HepG2 (cell line): ENCODE data around the gene ADAMTS12. TPM values are rescaled to one million over a fixed set of nuclear protein-coding genes. Genes with fewer than 3 reads are reported as not detected.

Experiments used
- ATAC-seq: fragments of 200-7000 bp; cut with Tn5 transposase; 3 replicates; pipeline ENCODE4 v1.9.1; 2020; ENCODE audit warnings: mild to moderate bottlenecking, moderate library complexity
- BruUV-seq: library from RNA; stranded (reverse); fragments of 400-500 nt; replicated peaks from 2 replicates; lab custom pipeline; 2021; lab: Mats Ljungman, UMichigan
- CTCF ChIA-PET: fragments of 300-600 bp; formaldehyde crosslinking; extraction: SDS; loops from one replicate; lab custom pipeline; 2021; ENCODE audit warnings: low total read pairs, inconsistent platforms, low intra/inter-chr PET ratio; lab: Yijun Ruan, JAX
- POLR2A ChIA-PET: fragments of 350-600 bp; sonication (Branson Sonifier 250); formaldehyde crosslinking; loops from one replicate; lab custom pipeline; 2020; ENCODE audit warnings: antibody characterized with exemption, inconsistent platforms; lab: Yijun Ruan, JAX
- DNase-seq: peaks from one replicate; pipeline ENCODE4 v3.0.0-alpha.2; 2015; ENCODE audit warnings: low spot score
- FAIRE-seq: peaks from 3 replicates; lab custom pipeline; 2011; peaks lifted over from hg19 to GRCh38; lab: Jason Lieb, UNC
- H2AFZ ChIP-seq: one replicate; pipeline ENCODE4 v1.6.1; 2011; ENCODE audit warnings: low read length, inconsistent platforms
- H3K27ac ChIP-seq: fragments of 300-600 bp; 3 replicates; pipeline ENCODE4 v1.8.0; 2011; ENCODE audit warnings: mixed run types, mild to moderate bottlenecking, mixed read lengths, low read length, inconsistent platforms; ENCODE audit not compliant: insufficient read depth; ENCODE audit errors: extremely low read length
- H3K27me3 ChIP-seq, 2 experiments: fragments of 200-600 bp in 1 of 2; 2 replicates in 1 of 2; 3 replicates in 1 of 2; pipeline versions ENCODE4 v1.6.0 to v1.8.0; 2011; ENCODE audit warnings: low read length in 2 of 2, mild to moderate bottlenecking in 2 of 2, moderate library complexity in 2 of 2, inconsistent platforms in 1 of 2; ENCODE audit not compliant: insufficient read depth in 2 of 2, control insufficient read depth in 1 of 2
- H3K36me3 ChIP-seq, 2 experiments: fragments of 200-600 bp in 1 of 2; replicated peaks in 1 of 2; 2 replicates in 1 of 2; 3 replicates in 1 of 2; pipeline versions ENCODE4 v1.5.1 to v1.8.0; 2011; ENCODE audit warnings: low read length in 2 of 2, inconsistent platforms in 1 of 2; ENCODE audit not compliant: insufficient read depth in 2 of 2, control insufficient read depth in 1 of 2
- H3K4me1 ChIP-seq: 2 replicates; pipeline ENCODE4 v1.5.1; 2012; ENCODE audit warnings: low read length, inconsistent platforms; ENCODE audit not compliant: insufficient read depth
- H3K4me2 ChIP-seq: 2 replicates; pipeline ENCODE4 v1.6.0; 2011; ENCODE audit warnings: low read depth, low read length, inconsistent platforms
- H3K4me3 ChIP-seq, 3 experiments: fragments of 200-600 bp in 1 of 3; sonication (generic), shearing (Covaris generic) in 1 of 3; replicated peaks in 1 of 3; 2 replicates each; pipeline ENCODE4 v1.5.1; 2011 to 2016; ENCODE audit warnings: low read length in 3 of 3, inconsistent platforms in 2 of 3, low read depth in 2 of 3, mild to moderate bottlenecking in 2 of 3, control low read depth in 1 of 3, mixed read lengths in 1 of 3; ENCODE audit not compliant: insufficient read depth in 1 of 3
- H3K79me2 ChIP-seq: one replicate; pipeline ENCODE4 v1.6.1; 2011; ENCODE audit warnings: low read length, inconsistent platforms; ENCODE audit not compliant: insufficient read depth
- H3K9ac ChIP-seq: 2 replicates; pipeline ENCODE4 v1.6.0; 2011; ENCODE audit warnings: mild to moderate bottlenecking, low read depth, low read length, inconsistent platforms; ENCODE audit not compliant: insufficient read depth
- H3K9me3 ChIP-seq: 2 replicates; pipeline ENCODE4 v1.5.1; 2012; ENCODE audit warnings: mild to moderate bottlenecking, low read length
- H4K20me1 ChIP-seq: 2 replicates; pipeline ENCODE4 v1.6.0; 2011; ENCODE audit warnings: inconsistent platforms, mild to moderate bottlenecking, low read length, moderate library complexity; ENCODE audit not compliant: insufficient read depth
- AKAP8 ChIP-seq: sonication (generic); formaldehyde crosslinking; IDR thresholded peaks from 2 replicates; pipeline ENCODE4 v1.5.1; 2020; ENCODE audit warnings: mild to moderate bottlenecking, missing genetic modification reagents
- NR0B2 ChIP-seq: sonication (generic); formaldehyde crosslinking; IDR thresholded peaks from 2 replicates; pipeline ENCODE4 v1.4.0; 2020; ENCODE audit warnings: mild to moderate bottlenecking, missing genetic modification reagents
- TIGD3 ChIP-seq: sonication (generic); formaldehyde crosslinking; IDR thresholded peaks from 2 replicates; pipeline ENCODE4 v1.5.1; 2020; ENCODE audit warnings: mild to moderate bottlenecking, missing genetic modification reagents, borderline replicate concordance
- ZNF18 ChIP-seq: sonication (generic); formaldehyde crosslinking; IDR thresholded peaks from 2 replicates; pipeline ENCODE4 v1.8.0; 2022; ENCODE audit warnings: mild to moderate bottlenecking, missing genetic modification reagents; ENCODE audit not compliant: insufficient replicate concordance
- ZNF678 ChIP-seq: sonication (generic); formaldehyde crosslinking; IDR thresholded peaks from 2 replicates; pipeline ENCODE4 v1.4.0; 2020; ENCODE audit warnings: mild to moderate bottlenecking, missing genetic modification reagents
- WGBS: methylation state at CpG from one replicate; pipeline ENCODE4 v1.1.6; 2017; ENCODE audit warnings: low lambda C conversion rate; 5-methylcytosine and 5-hydroxymethylcytosine counted together
- in situ Hi-C: cut with HindIII; loops from 2 replicates; pipeline ENCODE4 v1.10.0; 2017; ENCODE audit warnings: low pct_unique_long_range_greater_than_20kb; ENCODE audit not compliant: extremely low pct_ligation_motif_present
- intact Hi-C: fragments of 100-400 bp; cut with micrococcal nuclease; formaldehyde crosslinking; loops from one replicate; pipeline ENCODE4 v1.10.0; 2022; ENCODE audit not compliant: unreplicated experiment
- polyA plus RNA-seq, 8 experiments: library from polyadenylated mRNA; depleted of rRNA in 3 of 8; stranded (reverse) in 7 of 8; unstranded in 1 of 8; fragments of >200 nt; fragmentation: Illumina TruSeq in 4 of 8; extraction: Trizol in 4 of 8; gene quantifications; 2 replicates each; pipeline versions ENCODE4 v1.2.1 to v1.2.3, GENCODE V29; 2011 to 2016; ENCODE audit warnings: low read depth in 4 of 8, missing spikeins in 1 of 8, mixed read lengths in 1 of 8; ENCODE audit not compliant: insufficient read depth in 1 of 8
- total RNA-seq, 5 experiments: library from RNA; depleted of rRNA; stranded (reverse); fragments of >200 nt; fragmentation: Illumina TruSeq; extraction: Trizol; gene quantifications; 2 replicates each; pipeline ENCODE4 v1.2.3, GENCODE V29; 2016; ENCODE audit warnings: low read depth in 1 of 5
- TF ChIP-seq, protein P1 (sequence below): sonication (generic); formaldehyde crosslinking; IDR thresholded peaks from 2 replicates; pipeline ENCODE4 v1.5.1; 2020; ENCODE audit warnings: missing genetic modification reagents, mild to moderate bottlenecking, borderline replicate concordance
- TF ChIP-seq, protein P2 (sequence below): sonication (generic); formaldehyde crosslinking; IDR thresholded peaks from 2 replicates; pipeline ENCODE4 v1.8.1; 2022; ENCODE audit warnings: mild to moderate bottlenecking, missing genetic modification reagents

ADAMTS12 gene
- total and polyA plus RNA-seq, 2 of the 13 experiments (the other 11 are each of a cell fraction or from before 2014, with no cell fraction given) = 0.03 TPM; not detected in 1

- Histone ChIP-seq H3K79me2 (no peaks in the 10 kb centered on the region), H3K4me2 (no peak overlapping the region), H4K20me1 (no peaks in the 10 kb centered on the region), H3K4me3 (no peak overlapping the region), H3K27ac (no peak overlapping the region), H3K36me3 (no peaks in the 10 kb centered on the region), H3K9me3 (peaks cover 7% of the 10 kb centered on the region; the same call in 1 of the 2 replicates), H3K4me1 (no peaks in the 10 kb centered on the region), H3K9ac (no peak overlapping the region), H2AFZ (no peak overlapping the region), H3K27me3 (0 out of 5 replicates have a peak, but pooled peaks cover 0 to 4% of the 10 kb centered on the region in 2 experiments)
- DNase-seq = no peak
- intact Hi-C loops (no loop called here), in situ Hi-C loops (no loop called here)
- POLR2A ChIA-PET = no interaction called here
- no TSS peak for BruUV-seq
- FAIRE-seq = no peak
- WGBS = 43% methylated on average over 9 of the region's 9 CpGs
- no peak for ATAC-seq
- TF ChIP-seq, protein P1, sequence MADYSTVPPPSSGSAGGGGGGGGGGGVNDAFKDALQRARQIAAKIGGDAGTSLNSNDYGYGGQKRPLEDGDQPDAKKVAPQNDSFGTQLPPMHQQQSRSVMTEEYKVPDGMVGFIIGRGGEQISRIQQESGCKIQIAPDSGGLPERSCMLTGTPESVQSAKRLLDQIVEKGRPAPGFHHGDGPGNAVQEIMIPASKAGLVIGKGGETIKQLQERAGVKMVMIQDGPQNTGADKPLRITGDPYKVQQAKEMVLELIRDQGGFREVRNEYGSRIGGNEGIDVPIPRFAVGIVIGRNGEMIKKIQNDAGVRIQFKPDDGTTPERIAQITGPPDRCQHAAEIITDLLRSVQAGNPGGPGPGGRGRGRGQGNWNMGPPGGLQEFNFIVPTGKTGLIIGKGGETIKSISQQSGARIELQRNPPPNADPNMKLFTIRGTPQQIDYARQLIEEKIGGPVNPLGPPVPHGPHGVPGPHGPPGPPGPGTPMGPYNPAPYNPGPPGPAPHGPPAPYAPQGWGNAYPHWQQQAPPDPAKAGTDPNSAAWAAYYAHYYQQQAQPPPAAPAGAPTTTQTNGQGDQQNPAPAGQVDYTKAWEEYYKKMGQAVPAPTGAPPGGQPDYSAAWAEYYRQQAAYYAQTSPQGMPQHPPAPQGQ (CRISPR knock-in tag) = no peak
- TF ChIP-seq ZNF678 (CRISPR knock-in tag) (no peak), ZNF18 (CRISPR knock-in tag) (no peak), NR0B2 (no peak), TIGD3 (CRISPR knock-in tag) (no peak), AKAP8 (CRISPR knock-in tag) (no peak)
- TF ChIP-seq, protein P2, sequence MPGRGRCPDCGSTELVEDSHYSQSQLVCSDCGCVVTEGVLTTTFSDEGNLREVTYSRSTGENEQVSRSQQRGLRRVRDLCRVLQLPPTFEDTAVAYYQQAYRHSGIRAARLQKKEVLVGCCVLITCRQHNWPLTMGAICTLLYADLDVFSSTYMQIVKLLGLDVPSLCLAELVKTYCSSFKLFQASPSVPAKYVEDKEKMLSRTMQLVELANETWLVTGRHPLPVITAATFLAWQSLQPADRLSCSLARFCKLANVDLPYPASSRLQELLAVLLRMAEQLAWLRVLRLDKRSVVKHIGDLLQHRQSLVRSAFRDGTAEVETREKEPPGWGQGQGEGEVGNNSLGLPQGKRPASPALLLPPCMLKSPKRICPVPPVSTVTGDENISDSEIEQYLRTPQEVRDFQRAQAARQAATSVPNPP (CRISPR knock-in tag) = no peak
- CTCF ChIA-PET = no interaction called here
Measured at GRCh38 chr5:33690374-33691135, 201.2 kb downstream of the ADAMTS12 start.
